ENCODE measurements around the gene NR1I2. TPM values are rescaled to one million over a fixed set of nuclear protein-coding genes. Genes with fewer than 3 reads are reported as not detected.

The NR1I2 gene
- total and polyA plus RNA-seq, 4 donors: 3.2 to 121 (median 48.1) TPM

- no peak for TF ChIP-seq TAF1 (conservative IDR thresholded peaks at IDR 0.05)
- no peak for TF ChIP-seq NR2F2 (IDR thresholded peaks at IDR 0.05)
- Histone ChIP-seq H3K4me3 (ENCODE audit: low read depth in 1 of 3, low read length in 3 of 3) (no peak overlapping the region), H3K9me3 (ENCODE audit: control insufficient read depth in 4 of 4, low read length in 3 of 4) (no peaks in the 10 kb centered on the region), H3K27me3 (ENCODE audit: control insufficient read depth in 4 of 4, insufficient read depth in 4 of 4, low read length in 3 of 4) (no peaks in the 10 kb centered on the region), H3K36me3 (ENCODE audit: control insufficient read depth in 4 of 4, insufficient read depth in 3 of 4, low read depth in 1 of 4, low read length in 3 of 4) (peaks cover 13 to 35% (median 23%) of the 10 kb centered on the region in 4 donors), H3K9ac (ENCODE audit: low read depth in 1 of 2, low read length in 2 of 2) (no peak overlapping the region), H3K4me1 (ENCODE audit: control insufficient read depth in 4 of 4, insufficient read depth in 4 of 4, low read length in 3 of 4) (peaks cover 0 to 7% (median under 1%) of the 10 kb centered on the region in 4 donors), H3K27ac (ENCODE audit: low read depth in 1 of 2, low read length in 2 of 2) (no peak overlapping the region)
- WGBS: 95% methylated on average over 4 of the region's 4 CpGs
- DNase-seq (ENCODE audit: low spot score): no peak
These were observed 26.3 kb downstream of the NR1I2 start for GRCh38 chr3:119808244-119808643.

GRCh38 chr3:119808843-119809242 is 26.9 kb downstream of the NR1I2 start:
- no peak overlapping the region for H3K4me3 ChIP-seq (ENCODE audit: low read depth in 1 of 3, low read length in 3 of 3)
- peaks cover 13 to 38% (median 25%) of the 10 kb centered on the region in 4 donors for H3K36me3 ChIP-seq (ENCODE audit: control insufficient read depth in 4 of 4, insufficient read depth in 3 of 4, low read depth in 1 of 4, low read length in 3 of 4)
- no peak overlapping the region for H3K9ac ChIP-seq (ENCODE audit: low read depth in 1 of 2, low read length in 2 of 2)
- no peak for DNase-seq (ENCODE audit: low spot score)
- no peaks in the 10 kb centered on the region for H3K9me3 ChIP-seq (ENCODE audit: control insufficient read depth in 4 of 4, low read length in 3 of 4)
- 95% methylated on average over 6 of the region's 6 CpGs for WGBS
- H3K4me1 ChIP-seq (ENCODE audit: control insufficient read depth in 4 of 4, insufficient read depth in 4 of 4, low read length in 3 of 4): peaks cover 0 to 7% (median 1%) of the 10 kb centered on the region in 4 donors
- no peaks in the 10 kb centered on the region for H3K27me3 ChIP-seq (ENCODE audit: control insufficient read depth in 4 of 4, insufficient read depth in 4 of 4, low read length in 3 of 4)
- TF ChIP-seq NR2F2 (IDR thresholded peaks at IDR 0.05): no peak
- no peak for TF ChIP-seq RXRA (IDR thresholded peaks at IDR 0.05)
- TF ChIP-seq FOXA1 (IDR thresholded peaks at IDR 0.05): no peak
- no peak for TF ChIP-seq CTCF (IDR thresholded peaks at IDR 0.05; ENCODE audit: low read depth, low read length, missing input control)
- no peak for TF ChIP-seq JUND (IDR thresholded peaks at IDR 0.05)
- TF ChIP-seq TAF1 (conservative IDR thresholded peaks at IDR 0.05): no peak
- TF ChIP-seq REST (IDR thresholded peaks at IDR 0.05): no peak
- TF ChIP-seq RAD21 (IDR thresholded peaks at IDR 0.05): no peak
- TF ChIP-seq EGR1 (IDR thresholded peaks at IDR 0.05; ENCODE audit: low read depth in 2 of 2): no peak
- TF ChIP-seq HNF4A (conservative IDR thresholded peaks at IDR 0.05): no peak
- TF ChIP-seq GABPA (IDR thresholded peaks at IDR 0.05 in 1 of 2, conservative IDR thresholded peaks at IDR 0.05 in 1 of 2): no peak
- no peak for TF ChIP-seq YY1 (IDR thresholded peaks at IDR 0.05)
- no peak for TF ChIP-seq ATF3 (IDR thresholded peaks at IDR 0.05)
- no peak overlapping the region for H3K27ac ChIP-seq (ENCODE audit: low read depth in 1 of 2, low read length in 2 of 2)

Measured in liver (tissue), 9 donors.